NCI-H1930 (cell line): ENCODE data around the gene IL23A.
"Not testable (repeated sequence)": the region's sequence is repeated elsewhere in the genome, so short reads cannot be mapped to it uniquely, and the experiment has no call there.

Experiments used
- DNase-seq, 2 experiments: peaks; one replicate each; lab custom pipeline; 2025; lab: John Stamatoyannopoulos, UW

The IL23A gene

GRCh38 chr12:56338308-56339157 lies at the start of gene IL23A:
TSS of gene IL23A (plus strand) at chr12:56338884. CDS start at chr12:56339045, 161 bp downstream.
- no peak for DNase-seq

GRCh38 chr12:56293795-56294194 lies 44.9 kb upstream of the IL23A start:
- no peak for DNase-seq

- no peak for DNase-seq
Measured at GRCh38 chr12:56296295-56296694, 42.4 kb upstream of the IL23A start.

- DNase-seq = no peak
Measured at GRCh38 chr12:56297400-56297799, 41.3 kb upstream of the IL23A start.

- no peak for DNase-seq
Measured at GRCh38 chr12:56298828-56299227, 39.9 kb upstream of the IL23A start.

GRCh38 chr12:56299308-56299852 lies 39.3 kb upstream of the IL23A start:
- DNase-seq = no peak

GRCh38 chr12:56299853-56300643 lies 38.6 kb upstream of the IL23A start, which contains the start of gene CS:
TSS of gene CS (minus strand) at chr12:56300330. CDS start at chr12:56300201, 129 bp downstream.
- DNase-seq = peak; percentile 95

GRCh38 chr12:56300644-56301464 lies 37.8 kb upstream of the IL23A start:
- no peak for DNase-seq

- no peak for DNase-seq
Measured at GRCh38 chr12:56304276-56304675, 34.4 kb upstream of the IL23A start.

GRCh38 chr12:56304872-56305590 lies 33.7 kb upstream of the IL23A start:
- DNase-seq = no peak

GRCh38 chr12:56307221-56307965 lies 31.3 kb upstream of the IL23A start:
- no peak for DNase-seq

- no peak for DNase-seq
Measured at GRCh38 chr12:56308714-56309113, 30.0 kb upstream of the IL23A start.

GRCh38 chr12:56311003-56311402 lies 27.7 kb upstream of the IL23A start:
- DNase-seq = no peak

- no peak for DNase-seq
Measured at GRCh38 chr12:56315249-56315621, 23.4 kb upstream of the IL23A start.

- DNase-seq = peak; percentile 93 to 99
Measured at GRCh38 chr12:56315622-56316473, 22.8 kb upstream of the IL23A start, which contains the start of gene CNPY2. TSS of gene CNPY2 (minus strand) at chr12:56315988. CDS start at chr12:56315217, 771 bp downstream.

- no peak for DNase-seq
Measured at GRCh38 chr12:56317675-56318074, 21.0 kb upstream of the IL23A start.

- no peak for DNase-seq
Measured at GRCh38 chr12:56321027-56321426, 17.7 kb upstream of the IL23A start.

- not testable (repeated sequence) for DNase-seq
Measured at GRCh38 chr12:56321610-56322009, 17.1 kb upstream of the IL23A start.

- no peak for DNase-seq
Measured at GRCh38 chr12:56324206-56324605, 14.5 kb upstream of the IL23A start.
